ENCODE measurements around the gene LRRFIP1.

The LRRFIP1 gene

GRCh38 chr2:237630216-237631000, 3.0 kb downstream of the LRRFIP1 start:
- H3K4me3 ChIP-seq (ENCODE audit: low read depth, low read length), result no peak overlapping the region
- TF ChIP-seq CTCF (IDR thresholded peaks at IDR 0.05; ENCODE audit: borderline replicate concordance, insufficient read depth, low read depth, low read length), result no peak

- no peak for TF ChIP-seq CTCF (IDR thresholded peaks at IDR 0.05; ENCODE audit: borderline replicate concordance, insufficient read depth, low read depth, low read length)
- H3K4me3 ChIP-seq (ENCODE audit: low read depth, low read length), result no peak overlapping the region
These were observed 3.8 kb downstream of the LRRFIP1 start for GRCh38 chr2:237631007-237631785.

- no peak overlapping the region for H3K4me3 ChIP-seq (ENCODE audit: low read depth, low read length)
- no peak for TF ChIP-seq CTCF (IDR thresholded peaks at IDR 0.05; ENCODE audit: borderline replicate concordance, insufficient read depth, low read depth, low read length)
These were observed 4.6 kb downstream of the LRRFIP1 start for GRCh38 chr2:237631801-237632585.

DNA sequence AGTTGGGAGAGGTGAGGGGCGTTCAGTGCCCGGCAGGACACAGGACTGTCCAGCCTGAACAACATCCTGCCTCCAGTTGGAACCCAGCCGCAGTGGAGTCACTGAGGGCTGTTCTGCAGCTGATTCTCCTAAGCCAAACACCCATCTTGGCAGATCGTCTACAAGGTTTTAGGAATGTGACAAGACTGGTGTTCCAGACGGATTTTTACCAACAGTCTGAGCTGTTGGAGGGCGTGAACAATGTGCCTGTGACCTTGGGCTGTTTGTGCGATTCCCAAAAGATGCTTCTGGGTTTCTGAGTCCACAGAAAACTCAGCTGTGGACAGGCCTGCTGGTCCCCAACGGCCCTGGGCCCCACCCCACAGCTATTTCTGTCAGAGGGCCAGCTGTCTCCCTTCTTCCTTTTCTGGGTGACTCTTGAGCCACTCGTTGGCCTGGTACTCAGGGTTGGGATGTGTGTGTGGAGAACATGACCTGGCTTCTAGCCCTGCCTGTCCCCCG, 5.7 kb downstream of the LRRFIP1 start:
- TF ChIP-seq CTCF (IDR thresholded peaks at IDR 0.05; ENCODE audit: borderline replicate concordance, insufficient read depth, low read depth, low read length), result no peak
- no peak overlapping the region for H3K4me3 ChIP-seq (ENCODE audit: low read depth, low read length)

- TF ChIP-seq CTCF (IDR thresholded peaks at IDR 0.05; ENCODE audit: borderline replicate concordance, insufficient read depth, low read depth, low read length), result no peak
- no peak overlapping the region for H3K4me3 ChIP-seq (ENCODE audit: low read depth, low read length)
These were observed 9.2 kb downstream of the LRRFIP1 start for GRCh38 chr2:237636578-237636977.

- H3K4me3 ChIP-seq (ENCODE audit: low read depth, low read length), result no peak overlapping the region
These were observed 10.2 kb downstream of the LRRFIP1 start for GRCh38 chr2:237637429-237638135.

More at GRCh38 chr2:237637429-237638135, 10.2 kb downstream of the LRRFIP1 start:
- no peak for TF ChIP-seq CTCF (IDR thresholded peaks at IDR 0.05; ENCODE audit: borderline replicate concordance, insufficient read depth, low read depth, low read length)

Measured in GM12875 (cell line).